Measurements from ENCODE around the gene HSPH1.

HSPH1 gene

GRCh38 chr13:31093145-31093885 lies 68.4 kb downstream of the HSPH1 start:
- DNase-seq, result no peak

GRCh38 chr13:31092646-31093045 lies 69.1 kb downstream of the HSPH1 start:
- DNase-seq, result no peak

- DNase-seq, result no peak
These were observed 70.6 kb downstream of the HSPH1 start for GRCh38 chr13:31090961-31091624.

- DNase-seq, result no peak
These were observed 71.6 kb downstream of the HSPH1 start for GRCh38 chr13:31090096-31090495.

GRCh38 chr13:31089649-31090048 lies 72.1 kb downstream of the HSPH1 start:
- DNase-seq, result no peak

- DNase-seq, result no peak
These were observed 72.8 kb downstream of the HSPH1 start for GRCh38 chr13:31088826-31089420.

Measured in activated CD4-positive, CD25-positive, alpha-beta regulatory T cell treated with anti-CD3 and anti-CD28 coated beads, Interleukin-2, amount 50 U/mL, for 72 hours (primary cell).